Measurements from ENCODE around the gene NUP93.

DNA sequence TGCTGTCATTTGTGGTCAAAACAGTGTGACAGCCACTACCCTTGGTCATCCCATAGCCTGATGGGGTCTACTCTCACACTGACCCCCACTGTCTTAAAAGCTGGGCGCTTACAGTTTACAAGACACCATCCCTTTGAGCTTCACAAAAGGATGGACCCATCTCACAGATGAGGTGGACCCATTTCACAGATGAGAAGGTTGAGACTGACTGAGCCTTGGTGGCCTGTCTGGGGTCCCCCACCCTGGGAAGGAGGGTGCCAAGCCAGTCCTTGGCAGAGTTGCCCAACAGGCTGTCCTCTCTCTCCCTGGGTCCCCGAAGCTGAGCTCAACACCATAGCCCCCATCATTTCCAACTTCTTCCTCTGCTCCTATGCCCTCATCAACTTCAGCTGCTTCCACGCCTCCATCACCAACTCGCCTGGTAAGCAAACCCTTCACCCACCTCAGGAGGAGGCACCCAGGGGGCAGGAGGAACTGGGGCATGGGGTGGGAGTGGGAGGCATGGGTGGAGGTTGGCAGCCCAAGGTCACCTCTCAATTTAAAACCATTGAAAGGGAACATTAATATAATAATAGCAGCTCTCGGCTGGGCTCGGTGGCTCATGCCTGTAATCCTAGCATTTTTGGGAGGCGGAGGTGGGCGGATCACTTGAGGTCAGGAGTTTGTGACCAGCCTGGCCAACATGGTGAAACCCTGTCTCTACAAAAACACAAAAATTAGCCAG, 152.3 kb downstream of the NUP93 start:
- TF ChIP-seq, protein P1, sequence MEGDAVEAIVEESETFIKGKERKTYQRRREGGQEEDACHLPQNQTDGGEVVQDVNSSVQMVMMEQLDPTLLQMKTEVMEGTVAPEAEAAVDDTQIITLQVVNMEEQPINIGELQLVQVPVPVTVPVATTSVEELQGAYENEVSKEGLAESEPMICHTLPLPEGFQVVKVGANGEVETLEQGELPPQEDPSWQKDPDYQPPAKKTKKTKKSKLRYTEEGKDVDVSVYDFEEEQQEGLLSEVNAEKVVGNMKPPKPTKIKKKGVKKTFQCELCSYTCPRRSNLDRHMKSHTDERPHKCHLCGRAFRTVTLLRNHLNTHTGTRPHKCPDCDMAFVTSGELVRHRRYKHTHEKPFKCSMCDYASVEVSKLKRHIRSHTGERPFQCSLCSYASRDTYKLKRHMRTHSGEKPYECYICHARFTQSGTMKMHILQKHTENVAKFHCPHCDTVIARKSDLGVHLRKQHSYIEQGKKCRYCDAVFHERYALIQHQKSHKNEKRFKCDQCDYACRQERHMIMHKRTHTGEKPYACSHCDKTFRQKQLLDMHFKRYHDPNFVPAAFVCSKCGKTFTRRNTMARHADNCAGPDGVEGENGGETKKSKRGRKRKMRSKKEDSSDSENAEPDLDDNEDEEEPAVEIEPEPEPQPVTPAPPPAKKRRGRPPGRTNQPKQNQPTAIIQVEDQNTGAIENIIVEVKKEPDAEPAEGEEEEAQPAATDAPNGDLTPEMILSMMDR (IDR thresholded peaks at IDR 0.05; ENCODE audit: low read length) = no peak
- TF ChIP-seq EZH2 (optimal IDR thresholded peaks at IDR 0.05; ENCODE audit: low read depth, low read length) (no peak), EZH2phosphoT487 (IDR thresholded peaks at IDR 0.05; ENCODE audit: low read length) (no peak)

Measured in MM.1S (cell line).